ENCODE results near the gene LZTS2.
A peak's percentile ranks its signal among the peaks of the same experiment; 100 is the strongest.
"Not testable (repeated sequence)": the region's sequence is repeated elsewhere in the genome, so short reads cannot be mapped to it uniquely, and the experiment has no call there.

LZTS2 gene

DNA sequence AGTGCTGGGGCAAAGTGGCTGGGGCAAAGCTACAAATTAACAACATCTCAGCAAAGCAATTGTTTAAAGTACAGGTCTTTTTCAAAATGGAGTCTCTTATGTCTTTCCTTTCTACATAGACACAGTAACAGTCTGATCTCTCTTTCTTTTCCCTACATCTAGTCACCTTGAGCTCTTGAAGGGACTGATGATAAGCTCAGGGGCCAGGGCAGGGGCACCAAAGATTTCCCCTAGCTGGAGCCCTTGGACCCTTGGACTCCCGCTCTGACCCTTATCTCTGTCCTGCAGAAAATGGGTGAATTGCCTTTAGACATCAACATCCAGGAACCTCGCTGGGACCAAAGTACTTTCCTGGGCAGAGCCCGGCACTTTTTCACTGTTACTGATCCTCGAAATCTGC is 34.8 kb downstream of the LZTS2 start:
- not testable (repeated sequence) for DNase-seq

DNA sequence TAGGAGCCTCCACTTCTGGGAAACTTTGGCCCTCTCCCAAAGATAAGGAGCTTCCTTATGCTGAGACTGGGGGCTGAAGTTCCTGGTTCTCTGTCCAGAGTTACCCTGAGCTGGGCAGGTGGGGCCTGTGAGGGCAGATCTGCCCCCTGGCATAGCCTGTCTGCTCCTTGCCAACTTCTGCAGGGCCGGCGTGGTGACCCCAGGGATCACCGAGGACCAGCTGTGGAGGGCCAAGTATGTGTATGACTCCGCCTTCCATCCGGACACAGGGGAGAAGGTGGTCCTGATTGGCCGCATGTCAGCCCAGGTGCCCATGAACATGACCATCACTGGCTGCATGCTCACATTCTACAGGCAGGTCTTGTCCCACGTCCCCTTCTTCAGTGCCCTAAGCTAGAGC is 35.7 kb downstream of the LZTS2 start:
- no peak for DNase-seq

DNA sequence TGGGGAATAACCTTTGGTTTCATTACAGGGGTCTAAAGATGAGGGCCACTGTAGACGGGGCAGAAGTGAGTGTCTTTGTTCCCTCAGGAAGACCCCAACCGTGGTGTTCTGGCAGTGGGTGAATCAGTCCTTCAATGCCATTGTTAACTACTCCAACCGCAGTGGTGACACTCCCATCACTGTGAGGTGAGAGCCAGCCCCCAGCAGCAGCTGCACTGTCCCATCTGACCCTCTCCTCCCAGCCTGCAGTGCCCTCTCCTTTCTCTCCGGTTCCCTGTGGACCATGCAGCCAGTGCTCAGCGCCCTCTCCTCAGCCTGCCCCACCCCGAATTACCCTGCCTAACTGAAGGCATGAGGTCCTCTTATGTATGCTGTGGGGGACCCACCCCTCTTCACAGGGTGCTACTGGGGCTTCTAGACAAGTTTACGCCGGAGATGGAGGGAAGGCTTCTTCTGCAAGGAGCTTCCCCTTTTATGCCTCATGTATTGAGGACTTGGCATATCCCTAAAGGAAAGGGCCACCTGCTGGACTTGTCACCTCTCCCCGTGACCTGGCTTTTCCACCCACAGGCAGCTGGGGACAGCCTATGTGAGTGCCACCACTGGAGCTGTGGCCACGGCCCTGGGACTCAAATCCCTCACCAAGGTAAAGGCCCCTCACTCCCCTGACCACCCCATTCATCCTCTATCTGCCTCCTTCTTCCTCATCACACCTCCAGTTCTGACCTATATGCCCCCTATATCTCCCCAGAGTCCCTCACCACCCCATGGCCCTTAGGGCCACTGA is 36.5 kb downstream of the LZTS2 start:
- no peak for DNase-seq

DNA sequence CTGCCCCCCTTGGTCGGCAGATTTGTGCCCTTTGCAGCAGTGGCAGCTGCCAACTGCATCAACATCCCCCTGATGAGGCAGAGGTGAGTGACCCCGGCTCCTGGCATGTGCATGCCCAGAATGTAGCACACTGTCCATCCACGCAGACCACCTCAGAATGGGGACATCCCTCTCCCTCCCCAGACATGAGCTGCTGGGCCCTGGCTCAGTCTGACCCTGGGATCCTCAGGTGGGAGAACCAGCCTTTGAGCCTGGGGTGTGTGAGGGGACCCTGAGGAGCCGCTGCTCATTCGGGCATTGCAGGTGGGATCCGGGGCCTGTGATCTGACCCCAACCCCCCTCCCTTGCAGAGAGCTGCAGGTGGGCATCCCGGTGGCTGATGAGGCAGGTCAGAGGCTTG is 37.1 kb downstream of the LZTS2 start:
- DNase-seq, result no peak

DNA sequence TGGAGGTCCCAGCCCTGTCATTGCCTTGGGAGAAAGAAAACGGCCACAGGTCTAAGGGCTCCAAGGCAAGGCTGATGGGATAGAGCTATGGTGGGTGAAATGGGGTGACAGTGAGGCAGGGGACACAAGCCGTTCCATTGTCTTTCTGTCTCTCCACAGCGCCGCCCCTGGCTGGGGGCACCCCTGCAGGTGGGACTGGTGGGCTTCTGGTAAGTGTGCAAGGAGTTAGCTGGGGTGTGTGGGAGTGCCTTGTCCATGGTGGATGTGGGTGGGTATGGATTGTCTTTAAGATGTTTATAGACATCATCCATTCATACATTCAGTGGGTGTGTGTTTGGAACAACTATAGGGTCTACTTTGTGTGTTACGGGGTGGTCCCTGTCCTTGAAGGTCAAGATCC is 38.9 kb downstream of the LZTS2 start:
- DNase-seq, result no peak

DNA sequence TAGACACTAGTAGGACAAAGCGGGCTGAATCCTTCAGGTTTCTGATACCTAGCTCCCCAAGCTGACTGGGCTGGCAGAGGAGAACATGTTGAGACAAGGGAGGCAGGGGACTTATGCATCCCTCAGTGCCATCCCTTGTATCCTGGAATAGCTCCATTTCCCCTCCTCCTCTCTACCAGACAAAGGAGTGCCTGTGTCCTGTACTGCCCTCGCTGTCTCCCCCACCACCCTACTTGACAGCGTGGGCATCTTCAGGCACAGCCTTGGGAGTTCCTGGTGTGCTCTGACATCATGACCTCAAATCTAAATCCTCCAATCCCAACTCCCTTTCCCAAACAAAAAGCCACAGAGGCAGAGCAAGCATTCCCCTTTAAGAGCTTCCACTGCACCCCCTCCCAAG is 40.5 kb downstream of the LZTS2 start:
- no peak for DNase-seq

DNA sequence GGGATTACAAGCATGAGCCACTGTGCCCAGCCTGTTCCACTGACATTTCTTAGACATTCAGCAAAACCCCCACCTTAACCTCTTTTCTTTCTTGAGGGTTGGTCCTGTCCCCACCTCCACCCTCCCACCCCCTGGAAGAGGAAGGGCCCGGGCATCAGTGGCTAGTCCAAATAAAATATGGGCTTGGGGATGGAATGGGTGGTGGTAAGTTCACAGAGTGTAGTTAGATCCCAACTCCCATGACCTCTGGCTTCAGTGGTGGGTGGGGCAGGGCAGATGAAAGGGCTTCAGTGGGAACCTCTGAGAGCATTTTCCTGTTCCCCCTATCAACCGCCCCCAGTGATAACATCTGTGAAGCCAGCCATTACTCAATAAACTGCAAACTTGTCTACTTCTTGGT is 41.2 kb downstream of the LZTS2 start:
- DNase-seq, result no peak

DNA sequence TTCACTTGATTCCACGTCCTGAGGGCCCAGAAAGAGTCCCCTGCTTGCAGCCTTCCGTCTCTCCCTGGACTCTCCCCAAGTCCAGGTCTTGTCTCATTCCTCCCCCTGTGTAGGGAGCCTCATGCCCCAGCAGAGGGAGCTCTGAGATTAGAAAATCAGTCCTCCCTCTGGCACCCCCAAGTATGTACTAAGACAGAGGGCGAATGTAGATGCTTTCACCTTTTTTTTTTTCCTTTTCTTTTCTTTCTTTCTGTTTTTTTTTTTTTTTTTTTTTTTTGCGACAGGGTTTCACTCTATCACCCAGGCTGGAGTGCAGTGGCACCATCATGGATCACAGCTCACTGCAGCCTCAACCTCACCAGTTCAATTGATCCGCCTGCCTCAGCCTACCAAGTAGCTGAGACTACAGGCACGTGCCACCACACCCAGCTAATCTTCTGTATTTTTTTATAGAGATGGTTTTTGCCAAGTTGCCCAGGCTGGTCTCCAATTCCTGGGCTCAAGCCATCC is 41.7 kb downstream of the LZTS2 start:
- peak; percentile 72 to 87 for DNase-seq

DNA sequence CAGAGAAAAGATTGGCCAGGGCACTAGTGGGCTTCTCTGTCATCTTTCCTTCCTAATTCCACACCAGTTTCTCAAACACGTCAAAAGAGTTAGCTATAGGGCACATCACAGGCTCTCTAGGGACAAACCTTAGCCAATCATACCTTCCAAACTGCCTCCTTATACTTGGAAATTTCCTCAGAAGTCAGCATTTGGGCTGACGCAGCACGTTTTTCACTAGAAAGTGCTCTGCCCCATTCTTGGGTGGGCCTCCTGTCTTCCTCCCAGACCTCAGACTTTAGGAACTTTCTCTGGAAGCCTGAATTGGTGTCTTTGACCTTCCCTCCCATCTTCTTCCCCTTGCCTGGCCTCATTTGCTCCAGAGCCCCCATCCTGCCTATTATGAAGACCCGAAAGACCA is 42.5 kb downstream of the LZTS2 start:
- no peak for DNase-seq

DNA sequence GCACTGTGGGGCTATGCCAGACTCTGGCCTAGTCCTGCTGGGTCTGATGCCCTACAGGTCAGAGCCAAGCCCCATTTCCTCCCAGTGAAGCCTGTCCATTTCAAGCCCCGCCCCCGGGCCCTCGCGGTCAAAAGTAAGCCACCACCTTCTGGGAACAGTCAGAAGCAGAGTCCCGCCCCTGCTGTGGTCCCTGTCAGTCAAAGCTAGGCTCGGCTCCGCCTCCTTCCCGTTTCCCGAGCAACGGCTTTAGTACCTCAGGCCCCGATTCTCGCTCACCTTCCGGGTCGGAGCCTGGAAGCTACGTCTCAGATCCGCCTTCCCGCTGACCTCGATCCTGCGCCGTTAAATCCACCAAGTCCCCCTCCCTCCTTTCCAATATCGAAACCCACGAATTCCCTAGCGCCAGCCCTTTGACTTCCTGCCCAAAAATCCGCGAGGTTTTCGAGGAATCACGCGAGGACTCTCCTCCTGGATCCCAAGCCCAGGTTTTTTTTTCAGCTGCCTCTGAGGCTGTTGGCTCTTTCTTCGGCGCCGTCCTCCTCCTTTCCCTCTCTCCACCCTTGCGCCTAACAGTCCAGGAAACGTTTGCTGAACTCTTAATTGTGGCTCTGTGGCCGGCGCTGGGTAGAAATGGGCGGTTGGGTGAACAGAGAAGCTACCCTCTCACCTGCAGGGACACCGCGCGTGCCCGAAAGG is 43.2 kb downstream of the LZTS2 start:
- DNase-seq, result peak; percentile 73 to 80

DNA sequence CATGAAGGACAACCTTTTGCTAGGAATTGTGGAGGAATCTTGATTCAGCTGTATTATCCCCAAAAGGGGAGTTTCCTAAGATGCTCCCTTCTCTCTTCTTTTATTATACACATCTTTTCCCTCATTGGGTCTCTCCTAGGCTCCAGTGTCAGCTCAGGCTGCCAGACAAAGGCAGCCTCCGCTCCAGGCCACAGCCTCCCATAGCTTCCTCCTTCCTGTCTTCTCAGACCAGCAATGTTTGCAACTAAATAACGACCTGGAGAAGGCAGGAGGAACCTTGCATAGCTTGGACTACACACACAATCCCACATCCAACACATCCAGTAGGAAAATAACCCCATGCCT is 43.7 kb downstream of the LZTS2 start:
- no peak for DNase-seq

DNA sequence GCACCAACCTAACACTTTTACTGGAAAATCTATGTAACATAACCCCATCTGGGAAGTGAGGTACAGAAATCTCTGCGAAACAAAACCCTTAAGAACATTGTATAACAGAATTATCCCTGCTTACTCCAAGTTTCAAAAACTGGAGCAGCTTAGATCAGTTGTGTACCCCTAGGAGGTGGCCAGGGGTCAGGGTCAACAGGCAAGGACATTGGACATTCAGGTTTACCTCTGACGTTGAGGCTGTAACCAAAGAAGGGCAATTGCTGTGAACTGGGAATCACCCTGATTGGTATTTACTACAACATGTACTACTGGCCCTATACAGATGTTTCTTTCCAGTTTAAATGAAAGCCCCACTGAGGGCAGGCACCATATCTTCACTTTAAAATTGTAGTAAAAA is 44.5 kb downstream of the LZTS2 start:
- DNase-seq, result no peak

DNA sequence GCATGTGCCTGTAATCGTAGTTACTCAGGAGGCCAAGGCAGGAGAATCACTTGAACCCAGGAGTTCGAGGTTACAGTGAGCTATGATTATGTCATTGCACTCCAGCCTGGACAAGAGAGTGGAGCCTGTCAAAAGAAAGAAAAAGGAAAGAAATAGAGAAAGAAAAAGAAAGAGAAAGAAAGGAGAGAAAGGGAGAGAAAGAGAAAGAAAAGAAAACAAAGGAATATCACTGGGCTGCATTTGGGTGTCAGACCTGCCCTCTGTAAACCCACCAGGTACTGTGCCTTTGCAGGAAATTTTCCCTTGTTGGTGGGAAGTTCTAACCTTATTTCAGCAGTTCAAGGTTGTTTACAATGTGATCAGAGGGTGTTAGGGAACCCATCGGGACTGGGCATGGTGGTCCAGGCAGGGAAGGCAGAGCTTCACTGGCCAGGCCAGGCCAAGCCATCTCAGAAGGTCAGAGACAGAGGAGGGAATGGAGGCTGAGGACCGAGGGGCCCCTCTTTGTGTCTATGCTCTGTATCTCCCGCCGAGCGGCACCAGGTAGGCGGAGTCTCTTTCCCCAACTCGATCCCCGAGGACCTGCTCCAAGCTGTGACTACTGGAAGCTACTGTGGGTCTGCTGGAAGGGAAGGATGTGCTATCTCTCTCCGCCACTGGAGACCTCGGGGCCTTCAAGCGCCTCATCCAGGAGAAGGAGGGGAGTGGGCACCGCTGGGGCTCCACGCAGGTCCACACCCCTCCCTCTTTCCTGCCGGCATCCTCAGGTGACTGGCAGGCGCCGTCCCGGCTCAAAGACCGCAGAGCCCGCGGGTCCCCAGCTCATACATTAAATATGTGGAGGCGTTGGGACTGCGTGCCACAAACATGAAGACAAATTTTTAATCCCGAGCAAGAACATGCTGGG is 47.0 kb downstream of the LZTS2 start:
- no peak for DNase-seq

DNA sequence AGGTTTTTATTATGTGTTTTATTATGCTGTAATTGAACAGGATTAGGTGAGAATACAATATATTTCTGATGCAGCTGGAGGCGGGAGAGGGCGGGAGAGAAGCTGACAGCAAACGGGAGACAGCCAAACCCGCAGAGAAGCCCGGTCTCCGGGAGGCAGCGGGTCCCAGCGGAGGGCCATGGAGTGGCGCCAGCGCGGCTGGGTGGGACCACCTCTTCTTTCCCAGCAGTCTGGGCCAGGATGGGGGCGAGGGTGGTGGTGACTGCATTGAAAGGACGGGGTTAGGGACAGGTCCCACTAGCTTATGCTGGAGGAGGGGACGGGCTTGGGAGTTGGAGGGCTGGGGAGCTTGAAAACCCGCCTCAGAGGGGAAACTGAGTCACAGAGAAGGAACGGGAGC is 47.7 kb downstream of the LZTS2 start:
- no peak for DNase-seq

DNA sequence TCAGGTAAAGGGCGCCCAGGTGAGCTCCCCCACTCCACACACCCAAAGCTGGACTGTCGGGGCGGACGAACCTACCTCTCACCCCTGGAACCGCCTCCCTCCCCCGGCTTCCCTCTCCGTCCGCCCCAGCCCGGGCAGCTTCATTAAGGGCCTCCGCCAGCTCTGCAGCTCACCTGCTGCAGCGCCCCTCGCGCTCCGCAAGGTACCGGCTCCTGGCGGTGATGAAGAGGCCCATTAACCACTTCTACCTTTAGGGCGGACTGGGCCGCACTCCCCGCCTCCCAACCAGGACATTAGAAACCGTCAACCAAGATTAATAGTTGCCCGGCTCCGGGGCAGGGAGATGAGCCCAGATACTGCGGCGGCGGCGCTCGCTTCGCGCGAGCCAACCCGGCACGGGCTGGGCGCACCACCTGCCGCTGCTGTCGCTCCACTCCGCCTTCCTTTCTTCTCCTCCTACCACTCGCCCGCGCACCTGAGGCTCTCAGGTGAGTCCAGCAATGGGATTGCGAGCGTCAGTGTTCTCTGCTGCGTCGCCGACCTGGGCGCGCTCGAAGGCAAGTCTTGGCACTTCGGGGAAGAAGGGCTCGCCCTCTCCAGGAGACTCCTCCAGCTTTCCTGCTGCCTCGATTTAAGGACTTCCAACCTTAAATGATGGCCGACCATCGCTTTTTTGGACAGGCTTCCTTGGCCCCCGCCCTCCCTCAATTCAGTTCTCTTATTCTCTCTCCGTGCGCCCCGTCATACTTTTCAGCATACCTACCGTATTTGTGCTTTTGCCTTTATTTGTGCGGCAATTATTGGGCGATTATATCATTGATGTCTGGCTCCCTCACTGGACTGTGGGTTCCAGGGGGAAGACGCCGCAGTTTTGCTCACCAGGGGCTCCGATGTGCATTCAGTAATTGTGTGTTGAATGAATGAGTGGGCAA is 48.6 kb downstream of the LZTS2 start:
- DNase-seq, result no peak

DNA sequence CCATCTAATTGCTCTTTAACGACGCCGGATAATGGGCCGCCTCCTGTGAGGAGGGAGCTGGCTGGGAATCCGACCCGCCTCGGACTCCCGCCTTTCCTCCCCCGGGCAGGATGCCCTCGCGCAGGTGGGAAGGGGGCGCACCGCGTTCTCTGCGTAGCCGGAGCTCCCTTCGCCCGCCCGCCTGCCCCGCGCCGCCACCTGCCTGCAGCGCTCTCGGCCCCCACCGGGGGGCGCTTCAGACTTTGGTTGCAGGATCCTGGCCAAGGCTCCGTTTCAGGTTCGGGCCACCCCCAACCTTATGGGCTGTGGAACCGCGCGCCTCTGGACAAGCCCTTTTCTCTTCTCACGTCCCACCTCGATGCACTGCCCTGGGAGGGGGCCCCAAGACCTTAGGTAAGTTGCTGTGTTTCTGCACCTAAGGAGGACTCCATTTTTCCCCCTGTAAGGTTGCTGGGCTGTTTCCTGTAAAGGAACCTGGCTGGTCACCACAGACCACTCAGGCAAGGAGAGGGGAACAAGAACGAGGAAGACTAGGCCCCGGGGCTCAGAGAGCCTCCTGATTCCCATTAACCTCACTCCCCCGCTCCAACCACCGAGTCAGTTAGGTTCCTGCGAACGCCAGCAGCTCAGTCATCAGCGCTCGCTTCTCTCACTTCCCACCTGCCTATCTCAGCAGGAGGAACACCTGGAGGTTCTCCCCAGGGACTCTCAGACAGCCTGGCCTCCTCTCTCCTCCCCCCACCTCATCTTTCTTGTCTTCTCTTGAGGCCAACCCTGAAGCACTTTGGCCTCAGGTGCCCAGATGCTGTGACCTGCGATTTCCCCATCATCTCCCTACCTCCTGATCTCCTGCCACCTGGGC is 50.8 kb downstream of the LZTS2 start:
- DNase-seq, result no peak

DNA sequence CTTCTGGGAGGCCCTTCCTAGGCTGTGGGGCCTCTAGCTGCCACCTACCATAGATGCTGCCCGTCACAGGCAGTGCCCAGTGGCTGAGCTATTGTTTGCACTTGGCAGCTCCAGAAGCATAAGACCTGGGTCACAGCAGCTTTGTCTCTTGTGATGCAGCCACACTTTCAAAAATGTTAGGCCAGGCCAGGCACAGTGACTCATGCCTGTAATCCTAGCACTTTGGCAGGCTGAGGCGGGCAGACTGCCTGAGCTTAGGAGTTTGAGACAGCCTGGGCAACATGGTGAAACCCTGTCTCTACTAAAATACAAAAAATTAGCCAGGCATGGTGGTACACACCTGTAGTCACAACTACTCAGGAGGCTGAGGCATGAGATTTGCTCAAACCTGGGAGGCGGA is 52.7 kb downstream of the LZTS2 start:
- DNase-seq, result peak in 1 of 2 donors; percentile 27

DNA sequence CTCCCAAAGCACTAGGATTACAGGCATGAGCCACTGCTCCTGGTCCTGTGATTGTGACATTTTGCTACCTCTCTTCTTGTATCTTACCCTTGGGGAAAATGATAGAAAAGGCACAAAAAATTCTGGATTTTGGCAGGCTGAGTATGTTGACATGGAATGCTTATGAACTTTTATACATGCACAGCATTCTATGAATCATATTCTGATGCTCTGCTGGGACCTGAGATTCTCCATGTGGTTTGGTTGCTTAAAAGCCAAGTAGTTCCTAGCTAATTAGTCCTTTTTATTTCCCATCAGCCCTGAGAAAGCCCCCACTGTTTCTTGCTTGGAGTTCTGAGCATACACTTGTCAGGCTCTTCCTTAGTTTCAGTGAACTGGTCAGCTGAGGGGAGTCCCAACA is 53.9 kb downstream of the LZTS2 start:
- no peak for DNase-seq

DNA sequence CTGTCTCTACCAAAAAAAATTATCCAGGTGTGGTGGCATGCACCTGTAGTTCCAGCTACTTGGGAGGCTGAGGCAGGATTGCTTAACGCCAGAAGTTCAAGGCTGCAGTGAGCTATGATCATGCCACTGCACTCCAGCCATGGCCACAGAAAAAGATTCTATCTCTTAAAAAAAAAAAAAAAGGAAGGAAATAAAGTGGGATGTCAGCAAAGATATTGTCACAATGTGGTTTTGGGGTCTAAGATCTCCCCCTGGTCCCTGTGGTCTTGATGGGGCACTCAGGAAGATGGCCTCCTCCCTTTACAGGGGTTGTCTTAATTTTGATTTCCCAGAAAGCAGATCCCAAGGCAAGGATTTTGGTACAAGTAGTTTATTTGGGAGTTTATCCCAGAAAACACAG is 54.7 kb downstream of the LZTS2 start:
- DNase-seq, result no peak

DNA sequence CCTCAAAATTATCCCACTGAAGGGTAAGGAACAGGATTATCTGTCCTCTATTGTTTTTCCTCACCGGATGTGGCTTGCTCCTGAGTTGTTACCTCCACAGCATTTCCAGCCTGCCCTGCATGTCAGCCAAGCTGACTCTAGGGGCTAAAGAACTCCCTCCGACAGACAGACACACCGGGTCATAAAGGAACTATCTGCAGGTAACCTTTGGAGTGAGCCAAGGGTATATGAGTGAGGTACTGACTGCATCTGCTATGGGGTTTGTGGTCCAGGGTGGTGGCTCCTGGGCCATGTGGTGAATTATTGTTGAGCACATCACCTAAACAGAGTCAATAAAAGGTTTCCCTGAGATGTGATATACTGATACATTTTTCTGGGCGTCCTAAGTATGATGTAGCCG is 55.3 kb downstream of the LZTS2 start:
- no peak for DNase-seq

DNA sequence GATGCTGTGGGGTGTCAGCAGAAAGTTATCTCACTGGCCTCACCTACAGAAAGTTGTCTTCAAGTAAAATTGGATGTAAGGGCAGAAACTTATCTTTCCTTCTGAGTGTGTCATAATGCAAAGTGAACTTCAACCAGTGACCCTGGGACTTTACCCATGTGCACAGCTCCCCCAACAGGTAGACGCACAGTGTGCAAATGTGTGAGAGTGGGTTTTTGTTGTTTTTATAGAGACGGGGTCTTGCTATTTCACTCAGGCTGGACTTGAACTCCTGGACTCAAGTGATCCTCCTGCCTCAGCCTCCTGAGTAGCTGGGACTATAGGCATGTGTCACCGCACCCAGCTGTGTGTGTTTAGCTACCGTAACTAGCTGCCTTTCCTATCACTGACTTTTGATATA is 55.8 kb downstream of the LZTS2 start:
- DNase-seq, result no peak

Measured in hippocampal formation (tissue), 2 donors.